Muscle layer of colon (tissue), 2 donors: ENCODE results near the gene GRAMD2A.

ENCODE experiments used
- H3K27ac ChIP-seq: one replicate; pipeline ENCODE4 v1.7.0; 2013; ENCODE audit warnings: low read depth, mild to moderate bottlenecking, low read length, moderate library complexity
- H3K27me3 ChIP-seq, 2 donors: one replicate each; pipeline ENCODE4 v1.7.0; 2013; ENCODE audit warnings: low read length in 2 of 2, mild to moderate bottlenecking in 2 of 2; ENCODE audit not compliant: insufficient read depth in 2 of 2, control insufficient read depth in 1 of 2
- H3K36me3 ChIP-seq: one replicate; pipeline ENCODE4 v1.7.0; 2013; ENCODE audit warnings: mild to moderate bottlenecking, low read length; ENCODE audit not compliant: insufficient read depth
- H3K4me1 ChIP-seq: one replicate; pipeline ENCODE4 v1.7.0; 2013; ENCODE audit warnings: mild to moderate bottlenecking, low read length; ENCODE audit not compliant: insufficient read depth
- H3K4me3 ChIP-seq, 2 donors: one replicate each; pipeline ENCODE4 v1.7.0; 2013; ENCODE audit warnings: low read length in 2 of 2, low read depth in 1 of 2, mild to moderate bottlenecking in 1 of 2, moderate library complexity in 1 of 2
- H3K9ac ChIP-seq: one replicate; pipeline ENCODE4 v1.7.0; 2013; ENCODE audit warnings: low read length
- H3K9me3 ChIP-seq: one replicate; pipeline ENCODE4 v1.7.0; 2013; ENCODE audit warnings: mild to moderate bottlenecking, low read length
- donor health status: abdominal sarcoma.
- donor health status: Adenocarcinoma of cecum.

GRAMD2A gene

GRCh38 chr15:72231066-72231832 is 33.7 kb upstream of the GRAMD2A start, which contains the start of gene PKM:
Gene PKM (minus strand): TSS chr15:72231190. CDS start chr15:72219097, 12,093 bp downstream.
- H3K36me3 ChIP-seq, result no peaks in the 10 kb centered on the region
- H3K27ac ChIP-seq, result peak within 1 kb of the TSS; percentile 98
- H3K9ac ChIP-seq, result peak within 1 kb of the TSS; percentile 81
- peak within 1 kb of the TSS; percentile 86 to 91 for H3K4me3 ChIP-seq
- no peaks in the 10 kb centered on the region for H3K9me3 ChIP-seq
- H3K27me3 ChIP-seq, result no peaks in the 10 kb centered on the region
- peaks cover 38% of the 10 kb centered on the region for H3K4me1 ChIP-seq

DNA sequence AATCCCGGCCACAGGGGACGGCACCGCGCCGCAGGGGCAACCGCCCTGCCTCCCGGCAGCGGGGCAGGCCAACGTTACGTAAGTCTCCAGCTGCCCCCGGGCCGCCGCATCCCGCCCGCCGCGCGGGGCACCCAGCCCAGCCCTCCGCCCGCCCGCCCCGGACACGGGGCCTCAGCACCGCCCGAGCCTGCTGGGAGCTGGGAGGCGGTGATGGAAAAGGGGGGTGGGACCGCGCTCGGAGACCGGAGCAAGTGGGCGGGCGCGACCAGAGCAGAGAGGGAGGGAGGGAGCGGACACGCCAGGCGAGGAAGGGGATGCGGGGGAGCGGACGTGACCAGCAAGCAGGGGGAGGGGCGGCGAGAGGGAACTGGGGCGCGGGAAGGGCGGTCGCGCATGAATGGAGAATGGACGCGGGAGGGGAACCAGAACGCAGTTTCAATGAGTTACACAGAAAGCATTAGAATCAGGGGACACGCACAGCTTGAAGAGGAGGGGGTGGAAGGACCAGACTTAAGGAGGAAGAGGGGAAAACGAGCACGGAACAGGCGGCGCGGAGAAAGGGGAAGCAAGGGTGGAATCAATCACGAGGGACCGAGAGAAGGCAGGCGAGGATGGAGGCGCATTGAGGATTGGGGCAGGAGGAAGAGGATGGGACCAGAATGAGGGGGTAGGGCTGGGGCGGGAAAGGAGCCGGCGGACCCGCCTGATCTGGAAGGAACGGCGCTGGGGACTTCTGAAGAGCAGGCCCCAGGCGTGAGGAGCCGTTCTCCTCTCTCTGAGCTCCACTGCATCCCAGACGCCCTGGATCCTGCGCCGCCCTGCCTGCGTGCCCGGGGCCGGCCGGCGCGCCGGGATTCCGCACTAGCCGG is 32.8 kb upstream of the GRAMD2A start:
- Histone ChIP-seq H3K9ac (peak overlapping the region; percentile 81), H3K27ac (peak overlapping the region; percentile 98), H3K4me3 (peak overlapping the region; percentile 86 to 91), H3K36me3 (no peaks in the 10 kb centered on the region), H3K27me3 (no peaks in the 10 kb centered on the region), H3K4me1 (peaks cover 46% of the 10 kb centered on the region), H3K9me3 (no peaks in the 10 kb centered on the region)

DNA sequence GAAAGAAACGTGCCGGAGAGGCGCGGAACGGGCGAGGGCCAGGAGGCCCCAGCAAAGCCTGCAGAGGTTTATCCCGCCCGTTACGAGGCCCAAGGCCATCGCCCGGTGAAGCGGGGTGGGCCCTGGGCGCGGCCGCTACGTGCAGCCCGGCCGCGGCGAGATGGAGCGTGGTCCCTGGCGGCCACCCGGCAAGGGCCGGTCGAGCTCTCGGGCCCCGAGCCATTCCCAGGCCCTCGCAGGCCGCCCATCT is 32.3 kb upstream of the GRAMD2A start:
- no peaks in the 10 kb centered on the region for H3K9me3 ChIP-seq
- H3K36me3 ChIP-seq, result no peaks in the 10 kb centered on the region
- peak overlapping the region; percentile 81 for H3K9ac ChIP-seq
- H3K4me1 ChIP-seq, result peaks cover 46% of the 10 kb centered on the region
- H3K27ac ChIP-seq, result peak overlapping the region; percentile 98
- no peaks in the 10 kb centered on the region for H3K27me3 ChIP-seq
- peak overlapping the region; percentile 86 to 91 for H3K4me3 ChIP-seq

GRCh38 chr15:72229076-72229946 is 31.7 kb upstream of the GRAMD2A start:
- no peaks in the 10 kb centered on the region for H3K36me3 ChIP-seq
- peak overlapping the region; percentile 86 to 91 for H3K4me3 ChIP-seq
- no peaks in the 10 kb centered on the region for H3K27me3 ChIP-seq
- no peaks in the 10 kb centered on the region for H3K9me3 ChIP-seq
- peaks cover 46% of the 10 kb centered on the region for H3K4me1 ChIP-seq
- peak overlapping the region; percentile 98 for H3K27ac ChIP-seq
- peak overlapping the region; percentile 81 for H3K9ac ChIP-seq

DNA sequence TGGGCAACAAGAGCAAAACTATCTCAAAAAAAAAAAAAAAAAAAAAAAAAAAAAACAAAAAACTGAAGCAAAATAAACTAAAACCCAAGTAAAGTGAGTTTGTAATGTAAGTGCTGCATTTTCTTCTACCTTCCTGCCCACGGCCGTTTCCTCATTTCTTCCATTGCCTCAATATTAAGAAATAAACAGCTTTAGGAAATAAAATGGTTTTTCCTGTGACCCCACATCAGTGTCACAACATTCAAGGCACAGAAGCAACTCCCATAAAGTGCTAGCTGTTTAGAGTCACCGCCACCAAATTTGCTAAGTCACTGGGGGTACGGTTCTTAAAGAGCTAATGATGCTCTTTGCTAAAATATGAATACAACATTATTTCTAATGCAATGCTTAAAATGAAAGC is 30.1 kb upstream of the GRAMD2A start:
- Histone ChIP-seq H3K4me1 (peaks cover 47% of the 10 kb centered on the region), H3K27ac (no peak overlapping the region), H3K9ac (no peak overlapping the region), H3K4me3 (no peak overlapping the region), H3K27me3 (no peaks in the 10 kb centered on the region), H3K36me3 (no peaks in the 10 kb centered on the region), H3K9me3 (no peaks in the 10 kb centered on the region)

DNA sequence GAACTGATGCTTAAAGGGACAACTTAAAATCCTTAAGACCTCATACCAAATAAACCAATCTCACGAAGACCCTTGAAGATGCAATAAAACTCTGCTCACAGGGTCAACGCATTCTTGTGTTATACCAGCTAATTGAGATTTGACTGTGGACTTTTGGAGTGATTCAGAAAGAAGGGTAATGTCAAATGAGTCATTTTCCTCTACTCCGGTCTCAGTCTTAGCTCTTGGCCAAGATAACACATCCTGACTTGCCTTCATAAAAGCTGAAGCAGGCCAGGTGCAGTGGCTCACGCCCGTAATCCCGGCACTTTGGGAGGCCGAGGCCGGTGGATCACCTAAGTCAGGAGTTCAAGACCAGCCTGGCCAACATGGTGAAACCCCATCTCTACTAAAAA is 29.6 kb upstream of the GRAMD2A start:
- no peak overlapping the region for H3K4me3 ChIP-seq
- H3K36me3 ChIP-seq, result no peaks in the 10 kb centered on the region
- H3K27ac ChIP-seq, result peak overlapping the region; percentile 55
- H3K9me3 ChIP-seq, result no peaks in the 10 kb centered on the region
- H3K4me1 ChIP-seq, result peaks cover 50% of the 10 kb centered on the region
- H3K27me3 ChIP-seq, result no peaks in the 10 kb centered on the region
- no peak overlapping the region for H3K9ac ChIP-seq

DNA sequence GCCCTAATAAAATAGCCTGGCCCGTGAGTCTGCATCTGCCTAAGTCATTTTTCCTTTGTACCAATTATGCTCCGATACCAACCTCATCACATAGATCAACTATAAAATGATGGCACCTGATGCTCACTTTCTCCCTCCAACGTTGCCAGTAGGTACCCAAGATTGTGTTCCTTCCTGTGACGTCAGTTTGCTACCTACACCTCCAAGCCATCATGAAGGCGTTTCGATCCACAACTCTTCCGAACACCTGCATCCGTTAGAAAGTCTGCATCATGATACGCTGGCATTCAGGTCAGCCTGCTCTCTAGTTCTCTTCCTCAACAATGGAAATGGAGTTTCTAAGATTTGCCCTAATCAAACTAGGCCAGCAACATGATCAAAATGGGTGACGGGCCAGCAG is 25.7 kb upstream of the GRAMD2A start:
- H3K27ac ChIP-seq, result no peak overlapping the region
- no peaks in the 10 kb centered on the region for H3K27me3 ChIP-seq
- H3K9ac ChIP-seq, result no peak overlapping the region
- H3K36me3 ChIP-seq, result peaks cover 8% of the 10 kb centered on the region
- H3K4me1 ChIP-seq, result peaks cover 34% of the 10 kb centered on the region
- no peaks in the 10 kb centered on the region for H3K9me3 ChIP-seq
- no peak overlapping the region for H3K4me3 ChIP-seq

DNA sequence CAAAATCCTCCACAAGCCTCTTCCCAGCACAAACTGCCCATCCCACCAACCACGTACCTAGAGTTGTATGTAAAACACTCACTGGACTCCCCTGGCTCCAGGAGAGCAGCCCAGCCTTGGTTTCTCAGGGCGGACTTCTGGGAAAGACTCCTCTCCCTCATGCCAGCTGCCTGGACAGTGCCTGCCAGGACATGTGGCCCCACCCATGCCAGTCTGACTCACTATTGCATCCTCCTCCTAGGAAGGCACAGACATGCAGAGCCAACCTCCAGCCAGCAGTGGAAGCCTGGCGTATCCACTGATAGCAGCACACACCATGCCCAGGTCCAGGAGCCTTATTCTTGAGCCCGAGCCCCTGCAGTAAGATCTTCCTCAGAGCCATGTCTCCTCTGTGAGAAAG is 24.8 kb upstream of the GRAMD2A start:
- Histone ChIP-seq H3K27me3 (no peaks in the 10 kb centered on the region), H3K4me3 (no peak overlapping the region), H3K27ac (peak overlapping the region; percentile 32), H3K9me3 (no peaks in the 10 kb centered on the region), H3K36me3 (peaks cover 13% of the 10 kb centered on the region), H3K9ac (no peak overlapping the region), H3K4me1 (peaks cover 27% of the 10 kb centered on the region)

DNA sequence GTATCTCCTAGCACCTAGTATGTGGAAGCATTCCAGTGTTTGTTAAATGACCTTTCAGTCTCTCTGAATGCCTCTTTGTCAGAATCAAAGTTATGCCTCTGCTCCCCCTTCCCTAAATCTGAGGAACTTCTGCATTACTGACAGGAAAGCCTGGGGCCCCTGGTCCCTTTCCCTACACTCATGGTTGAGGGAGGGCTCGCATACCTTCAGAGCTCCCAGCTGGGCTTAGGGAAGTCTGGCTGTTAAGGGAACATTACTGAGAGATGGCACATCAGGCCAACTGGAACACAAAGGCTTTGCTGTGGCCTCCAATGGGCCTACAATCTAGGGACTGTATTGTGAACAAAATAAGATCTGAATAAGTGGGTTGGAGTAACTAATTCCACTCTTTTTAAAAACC is 23.1 kb upstream of the GRAMD2A start:
- Histone ChIP-seq H3K4me1 (peaks cover 12% of the 10 kb centered on the region), H3K4me3 (no peak overlapping the region), H3K9me3 (no peaks in the 10 kb centered on the region), H3K36me3 (peaks cover 30% of the 10 kb centered on the region), H3K9ac (no peak overlapping the region), H3K27ac (no peak overlapping the region), H3K27me3 (no peaks in the 10 kb centered on the region)

DNA sequence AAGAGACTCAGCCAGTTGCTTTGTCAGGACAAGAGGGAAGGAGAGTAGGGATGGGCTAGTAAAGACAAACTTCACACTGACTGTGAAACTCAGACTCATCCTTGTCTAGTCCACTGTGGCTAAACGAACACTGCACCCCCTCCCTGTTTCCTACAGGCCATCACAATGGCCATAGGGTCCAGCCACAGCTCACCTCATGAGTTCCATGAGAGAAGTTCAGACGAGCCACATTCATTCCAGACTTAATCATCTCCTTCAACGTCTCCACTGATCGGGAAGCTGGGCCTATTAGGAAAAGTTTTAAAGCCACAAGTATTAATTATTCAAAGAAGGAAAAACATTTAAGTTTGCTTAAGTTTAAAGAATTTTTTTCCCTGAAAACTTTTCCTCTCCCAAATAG is 19.6 kb upstream of the GRAMD2A start:
- Histone ChIP-seq H3K36me3 (peaks cover 44% of the 10 kb centered on the region), H3K27ac (no peak overlapping the region), H3K9ac (no peak overlapping the region), H3K27me3 (no peaks in the 10 kb centered on the region), H3K4me3 (no peak overlapping the region), H3K4me1 (peaks cover 3% of the 10 kb centered on the region), H3K9me3 (no peaks in the 10 kb centered on the region)

DNA sequence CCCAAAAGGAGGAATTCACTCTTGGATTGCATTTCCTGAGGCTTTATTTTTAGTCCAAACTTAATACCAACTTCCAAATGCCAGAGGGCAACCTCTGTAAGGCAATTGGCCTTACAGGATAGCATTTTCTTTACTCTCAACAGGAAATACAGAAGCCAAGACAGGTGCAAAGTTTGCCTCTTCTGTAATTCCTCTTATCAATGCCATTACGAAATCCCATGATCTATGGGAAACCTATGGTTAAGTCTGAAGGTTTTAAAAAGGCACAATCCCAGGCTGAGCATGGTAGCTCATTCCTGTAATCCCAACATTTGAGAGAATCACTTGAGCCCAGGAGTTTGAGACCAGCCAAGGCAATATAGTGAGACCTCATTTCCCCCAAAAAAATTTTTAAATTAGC is 18.5 kb upstream of the GRAMD2A start:
- Histone ChIP-seq H3K9ac (no peak overlapping the region), H3K9me3 (no peaks in the 10 kb centered on the region), H3K4me1 (no peaks in the 10 kb centered on the region), H3K36me3 (peaks cover 44% of the 10 kb centered on the region), H3K27me3 (no peaks in the 10 kb centered on the region), H3K27ac (no peak overlapping the region), H3K4me3 (no peak overlapping the region)
